ENCODE results near the gene FES. TPM values are rescaled to one million over a fixed set of nuclear protein-coding genes. Genes with fewer than 3 reads are reported as not detected.
"Not testable (repeated sequence)": the region's sequence is repeated elsewhere in the genome, so short reads cannot be mapped to it uniquely, and the experiment has no call there.

Gene FES
- polyA plus RNA-seq, 3 donors, result 140 to 260 (median 157) TPM

- 0% methylated on average over 2 of the region's 5 CpGs for WGBS (ENCODE audit: insufficient coverage)
- peaks cover 54% of the 10 kb centered on the region for H3K79me2 ChIP-seq (ENCODE audit: insufficient read depth, low read length)
- TF ChIP-seq CTCF (IDR thresholded peaks at IDR 0.05), result no peak
- H3K4me3 ChIP-seq (replicated peaks in 1 of 3; ENCODE audit: low read depth in 2 of 3, low read length in 3 of 3), result no peak overlapping the region
- H3K9me3 ChIP-seq (replicated peaks in 1 of 2; ENCODE audit: control insufficient read depth in 1 of 2, insufficient read depth in 1 of 2, low read length in 2 of 2), result no peaks in the 10 kb centered on the region
- peaks cover 26 to 62% of the 10 kb centered on the region in 2 donors for H3K36me3 Mint-ChIP-seq
- H4K20me1 ChIP-seq (ENCODE audit: insufficient read depth, low read length), result no peaks in the 10 kb centered on the region
- intact Hi-C loops (cut with micrococcal nuclease), result no loop called here
- H3K4me1 ChIP-seq (ENCODE audit: control insufficient read depth in 1 of 2, insufficient read depth in 2 of 2, low read length in 2 of 2), result peaks cover 43 to 54% of the 10 kb centered on the region in 2 donors
- H3K9me3 Mint-ChIP-seq, result peaks cover 0 to 2% (median 0%) of the 10 kb centered on the region in 7 donors
- H3K4me3 Mint-ChIP-seq, result peak overlapping the region; percentile 41 to 51
- H2AFZ ChIP-seq (ENCODE audit: insufficient read depth, low read depth, low read length, poor library complexity, severe bottlenecking), result no peak overlapping the region
- H3K9ac ChIP-seq (ENCODE audit: insufficient read depth, low read length, poor library complexity, severe bottlenecking), result peak overlapping the region; percentile 53
- peaks cover 47% of the 10 kb centered on the region for H3K4me1 Mint-ChIP-seq
- H3K27me3 ChIP-seq (ENCODE audit: control insufficient read depth in 2 of 2, insufficient read depth in 2 of 2, low read length in 2 of 2), result no peaks in the 10 kb centered on the region
- H3K27me3 Mint-ChIP-seq (ENCODE audit: low read depth in 3 of 3), result peaks cover 0 to 3% (median 3%) of the 10 kb centered on the region in 3 donors
- H3K36me3 ChIP-seq (replicated peaks in 1 of 2; ENCODE audit: control insufficient read depth in 1 of 2, insufficient read depth in 2 of 2, low read length in 2 of 2), result peaks cover 0 to 6% of the 10 kb centered on the region in 2 donors
- DNase-seq, result peak; percentile 59 to 66 (median 60)
- peak overlapping the region; percentile 93 to 98 (median 96) for H3K27ac Mint-ChIP-seq
- H3K4me2 ChIP-seq (replicated peaks; ENCODE audit: extremely low read depth, low read length, poor library complexity, severe bottlenecking), result peak overlapping the region; percentile 11
- peak overlapping the region; percentile 84 to 97 for H3K27ac ChIP-seq (ENCODE audit: low read depth in 1 of 2, low read length in 2 of 2)
These were observed 39.6 kb upstream of the FES start for GRCh38 chr15:90844696-90845095.

- H4K20me1 ChIP-seq (ENCODE audit: insufficient read depth, low read length), result no peaks in the 10 kb centered on the region
- peak overlapping the region; percentile 41 for H2AFZ ChIP-seq (ENCODE audit: insufficient read depth, low read depth, low read length, poor library complexity, severe bottlenecking)
- 19% methylated on average over 6 of the region's 9 CpGs for WGBS (ENCODE audit: insufficient coverage)
- peaks cover 0 to 9% of the 10 kb centered on the region in 2 donors for H3K36me3 ChIP-seq (replicated peaks in 1 of 2; ENCODE audit: control insufficient read depth in 1 of 2, insufficient read depth in 2 of 2, low read length in 2 of 2)
- peak overlapping the region; percentile 21 for H3K4me2 ChIP-seq (replicated peaks; ENCODE audit: extremely low read depth, low read length, poor library complexity, severe bottlenecking)
- Mint-ChIP-seq H3K9me3 (peaks cover 0 to 3% (median 0%) of the 10 kb centered on the region in 7 donors), H3K36me3 (peaks cover 26 to 66% of the 10 kb centered on the region in 2 donors), H3K27ac (peak overlapping the region; percentile 93 to 98 (median 96)), H3K4me1 (peaks cover 41% of the 10 kb centered on the region), H3K4me3 (peak overlapping the region in 1 of 2 donors; percentile 51), H3K27me3 (ENCODE audit: low read depth in 3 of 3) (peaks cover 0 to 3% (median 3%) of the 10 kb centered on the region in 3 donors)
- no peaks in the 10 kb centered on the region for H3K9me3 ChIP-seq (replicated peaks in 1 of 2; ENCODE audit: control insufficient read depth in 1 of 2, insufficient read depth in 1 of 2, low read length in 2 of 2)
- peak overlapping the region in 1 of 3 experiments; percentile 31 for H3K4me3 ChIP-seq (replicated peaks in 1 of 3; ENCODE audit: low read depth in 2 of 3, low read length in 3 of 3)
- TF ChIP-seq CTCF (IDR thresholded peaks at IDR 0.05), result no peak
- H3K27ac ChIP-seq (ENCODE audit: low read depth in 1 of 2, low read length in 2 of 2), result peak overlapping the region; percentile 84 to 97
- peaks cover 47% of the 10 kb centered on the region for H3K79me2 ChIP-seq (ENCODE audit: insufficient read depth, low read length)
- H3K27me3 ChIP-seq (ENCODE audit: control insufficient read depth in 2 of 2, insufficient read depth in 2 of 2, low read length in 2 of 2), result no peaks in the 10 kb centered on the region
- peaks cover 36 to 47% of the 10 kb centered on the region in 2 donors for H3K4me1 ChIP-seq (ENCODE audit: control insufficient read depth in 1 of 2, insufficient read depth in 2 of 2, low read length in 2 of 2)
- DNase-seq, result peak; percentile 91 to 97 (median 95)
- intact Hi-C loops (cut with micrococcal nuclease), result no loop called here
- peak overlapping the region; percentile 55 for H3K9ac ChIP-seq (ENCODE audit: insufficient read depth, low read length, poor library complexity, severe bottlenecking)
These were observed 38.9 kb upstream of the FES start for GRCh38 chr15:90845201-90845949.

- intact Hi-C loops (cut with micrococcal nuclease); H2AFZ ChIP-seq (ENCODE audit: insufficient read depth, low read depth, low read length, poor library complexity, severe bottlenecking); H3K27me3 Mint-ChIP-seq (ENCODE audit: low read depth in 3 of 3); H3K4me3 ChIP-seq (replicated peaks in 1 of 3; ENCODE audit: low read depth in 2 of 3, low read length in 3 of 3); H3K27ac ChIP-seq (ENCODE audit: low read depth in 1 of 2, low read length in 2 of 2); H3K4me2 ChIP-seq (replicated peaks; ENCODE audit: extremely low read depth, low read length, poor library complexity, severe bottlenecking); H4K20me1 ChIP-seq (ENCODE audit: insufficient read depth, low read length); H3K9me3 Mint-ChIP-seq; H3K27me3 ChIP-seq (ENCODE audit: control insufficient read depth in 2 of 2, insufficient read depth in 2 of 2, low read length in 2 of 2); H3K9ac ChIP-seq (ENCODE audit: insufficient read depth, low read length, poor library complexity, severe bottlenecking); H3K4me3 Mint-ChIP-seq; DNase-seq; H3K9me3 ChIP-seq (replicated peaks in 1 of 2; ENCODE audit: control insufficient read depth in 1 of 2, insufficient read depth in 1 of 2, low read length in 2 of 2): not testable (repeated sequence)
- peaks cover 33 to 56% of the 10 kb centered on the region in 2 donors for H3K36me3 Mint-ChIP-seq
- peaks cover 44% of the 10 kb centered on the region for H3K4me1 Mint-ChIP-seq
- peaks cover 5 to 12% of the 10 kb centered on the region in 2 donors for H3K36me3 ChIP-seq (replicated peaks in 1 of 2; ENCODE audit: control insufficient read depth in 1 of 2, insufficient read depth in 2 of 2, low read length in 2 of 2)
- H3K27ac Mint-ChIP-seq, result peak overlapping the region in 1 of 7 donors; percentile 35
- WGBS (ENCODE audit: insufficient coverage), result no CpG with 5 or more reads among the region's 1 CpG
- peaks cover 14% of the 10 kb centered on the region for H3K79me2 ChIP-seq (ENCODE audit: insufficient read depth, low read length)
- peaks cover 41 to 52% of the 10 kb centered on the region in 2 donors for H3K4me1 ChIP-seq (ENCODE audit: control insufficient read depth in 1 of 2, insufficient read depth in 2 of 2, low read length in 2 of 2)
These were observed 34.9 kb upstream of the FES start for GRCh38 chr15:90849424-90849823.
